ENCODE results near the gene REP15. TPM values are rescaled to one million over a fixed set of nuclear protein-coding genes. Genes with fewer than 3 reads are reported as not detected.

Gene REP15
- total RNA-seq, 1 experiment from 2014 or later, result 0.26 TPM

DNA sequence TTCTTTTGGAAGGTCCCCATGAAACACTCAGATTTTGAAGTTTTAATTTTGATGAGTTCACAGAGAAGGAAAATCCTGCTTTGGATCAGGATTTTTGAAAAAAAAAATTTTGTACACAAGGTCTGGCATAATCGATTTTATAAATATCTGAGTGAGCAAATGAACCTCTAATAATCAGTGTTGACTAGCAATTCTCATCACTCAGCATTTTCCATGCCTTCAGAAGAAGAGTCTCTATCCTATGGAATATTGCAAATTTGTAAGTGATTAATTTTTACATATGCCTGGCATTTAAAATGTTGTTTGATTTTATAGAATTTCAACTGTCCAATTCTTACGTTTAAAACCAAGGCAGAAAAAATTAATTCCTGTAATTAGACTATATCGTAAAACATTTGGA is 30.5 kb upstream of the REP15 start:
- no peak overlapping the region for H3K4me3 Mint-ChIP-seq
- no peaks in the 10 kb centered on the region for H3K4me1 Mint-ChIP-seq
- ATAC-seq, result no peak
- no peaks in the 10 kb centered on the region for H3K27me3 Mint-ChIP-seq (ENCODE audit: low read depth)
- H3K9me3 Mint-ChIP-seq, result no peaks in the 10 kb centered on the region
- DNase-seq (ENCODE audit: low spot score), result no peak
- ChIA-PET POLR2A (no interaction called here), CTCF (no interaction called here)
- H3K27ac Mint-ChIP-seq, result no peak overlapping the region
- no peaks in the 10 kb centered on the region; the same call in 1 of the 2 replicates for H3K36me3 Mint-ChIP-seq
- TF ChIP-seq ZNF396 (CRISPR knock-in tag; IDR thresholded peaks at IDR 0.05; ENCODE audit: borderline replicate concordance), result no peak
- TF ChIP-seq CREB1 (CRISPR knock-in tag; IDR thresholded peaks at IDR 0.05), result no peak
- TF ChIP-seq MYBL2 (CRISPR knock-in tag; IDR thresholded peaks at IDR 0.05), result no peak
- TF ChIP-seq, protein P1, sequence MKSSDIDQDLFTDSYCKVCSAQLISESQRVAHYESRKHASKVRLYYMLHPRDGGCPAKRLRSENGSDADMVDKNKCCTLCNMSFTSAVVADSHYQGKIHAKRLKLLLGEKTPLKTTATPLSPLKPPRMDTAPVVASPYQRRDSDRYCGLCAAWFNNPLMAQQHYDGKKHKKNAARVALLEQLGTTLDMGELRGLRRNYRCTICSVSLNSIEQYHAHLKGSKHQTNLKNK (CRISPR knock-in tag; IDR thresholded peaks at IDR 0.05), result no peak
- TF ChIP-seq ZNF671 (CRISPR knock-in tag; IDR thresholded peaks at IDR 0.05), result no peak
- TF ChIP-seq, protein P2, sequence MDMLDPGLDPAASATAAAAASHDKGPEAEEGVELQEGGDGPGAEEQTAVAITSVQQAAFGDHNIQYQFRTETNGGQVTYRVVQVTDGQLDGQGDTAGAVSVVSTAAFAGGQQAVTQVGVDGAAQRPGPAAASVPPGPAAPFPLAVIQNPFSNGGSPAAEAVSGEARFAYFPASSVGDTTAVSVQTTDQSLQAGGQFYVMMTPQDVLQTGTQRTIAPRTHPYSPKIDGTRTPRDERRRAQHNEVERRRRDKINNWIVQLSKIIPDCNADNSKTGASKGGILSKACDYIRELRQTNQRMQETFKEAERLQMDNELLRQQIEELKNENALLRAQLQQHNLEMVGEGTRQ (CRISPR knock-in tag; IDR thresholded peaks at IDR 0.05), result no peak
- TF ChIP-seq ZNF423 (CRISPR knock-in tag; IDR thresholded peaks at IDR 0.05), result no peak
- TF ChIP-seq, protein P3, sequence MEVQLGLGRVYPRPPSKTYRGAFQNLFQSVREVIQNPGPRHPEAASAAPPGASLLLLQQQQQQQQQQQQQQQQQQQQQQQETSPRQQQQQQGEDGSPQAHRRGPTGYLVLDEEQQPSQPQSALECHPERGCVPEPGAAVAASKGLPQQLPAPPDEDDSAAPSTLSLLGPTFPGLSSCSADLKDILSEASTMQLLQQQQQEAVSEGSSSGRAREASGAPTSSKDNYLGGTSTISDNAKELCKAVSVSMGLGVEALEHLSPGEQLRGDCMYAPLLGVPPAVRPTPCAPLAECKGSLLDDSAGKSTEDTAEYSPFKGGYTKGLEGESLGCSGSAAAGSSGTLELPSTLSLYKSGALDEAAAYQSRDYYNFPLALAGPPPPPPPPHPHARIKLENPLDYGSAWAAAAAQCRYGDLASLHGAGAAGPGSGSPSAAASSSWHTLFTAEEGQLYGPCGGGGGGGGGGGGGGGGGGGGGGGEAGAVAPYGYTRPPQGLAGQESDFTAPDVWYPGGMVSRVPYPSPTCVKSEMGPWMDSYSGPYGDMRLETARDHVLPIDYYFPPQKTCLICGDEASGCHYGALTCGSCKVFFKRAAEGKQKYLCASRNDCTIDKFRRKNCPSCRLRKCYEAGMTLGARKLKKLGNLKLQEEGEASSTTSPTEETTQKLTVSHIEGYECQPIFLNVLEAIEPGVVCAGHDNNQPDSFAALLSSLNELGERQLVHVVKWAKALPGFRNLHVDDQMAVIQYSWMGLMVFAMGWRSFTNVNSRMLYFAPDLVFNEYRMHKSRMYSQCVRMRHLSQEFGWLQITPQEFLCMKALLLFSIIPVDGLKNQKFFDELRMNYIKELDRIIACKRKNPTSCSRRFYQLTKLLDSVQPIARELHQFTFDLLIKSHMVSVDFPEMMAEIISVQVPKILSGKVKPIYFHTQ (CRISPR knock-in tag; IDR thresholded peaks at IDR 0.05), result no peak
- TF ChIP-seq, protein P4, sequence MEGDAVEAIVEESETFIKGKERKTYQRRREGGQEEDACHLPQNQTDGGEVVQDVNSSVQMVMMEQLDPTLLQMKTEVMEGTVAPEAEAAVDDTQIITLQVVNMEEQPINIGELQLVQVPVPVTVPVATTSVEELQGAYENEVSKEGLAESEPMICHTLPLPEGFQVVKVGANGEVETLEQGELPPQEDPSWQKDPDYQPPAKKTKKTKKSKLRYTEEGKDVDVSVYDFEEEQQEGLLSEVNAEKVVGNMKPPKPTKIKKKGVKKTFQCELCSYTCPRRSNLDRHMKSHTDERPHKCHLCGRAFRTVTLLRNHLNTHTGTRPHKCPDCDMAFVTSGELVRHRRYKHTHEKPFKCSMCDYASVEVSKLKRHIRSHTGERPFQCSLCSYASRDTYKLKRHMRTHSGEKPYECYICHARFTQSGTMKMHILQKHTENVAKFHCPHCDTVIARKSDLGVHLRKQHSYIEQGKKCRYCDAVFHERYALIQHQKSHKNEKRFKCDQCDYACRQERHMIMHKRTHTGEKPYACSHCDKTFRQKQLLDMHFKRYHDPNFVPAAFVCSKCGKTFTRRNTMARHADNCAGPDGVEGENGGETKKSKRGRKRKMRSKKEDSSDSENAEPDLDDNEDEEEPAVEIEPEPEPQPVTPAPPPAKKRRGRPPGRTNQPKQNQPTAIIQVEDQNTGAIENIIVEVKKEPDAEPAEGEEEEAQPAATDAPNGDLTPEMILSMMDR (IDR thresholded peaks at IDR 0.05), result no peak
- TF ChIP-seq, protein P5, sequence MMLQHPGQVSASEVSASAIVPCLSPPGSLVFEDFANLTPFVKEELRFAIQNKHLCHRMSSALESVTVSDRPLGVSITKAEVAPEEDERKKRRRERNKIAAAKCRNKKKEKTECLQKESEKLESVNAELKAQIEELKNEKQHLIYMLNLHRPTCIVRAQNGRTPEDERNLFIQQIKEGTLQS (CRISPR knock-in tag; conservative IDR thresholded peaks at IDR 0.05), result no peak
- TF ChIP-seq, protein P6, sequence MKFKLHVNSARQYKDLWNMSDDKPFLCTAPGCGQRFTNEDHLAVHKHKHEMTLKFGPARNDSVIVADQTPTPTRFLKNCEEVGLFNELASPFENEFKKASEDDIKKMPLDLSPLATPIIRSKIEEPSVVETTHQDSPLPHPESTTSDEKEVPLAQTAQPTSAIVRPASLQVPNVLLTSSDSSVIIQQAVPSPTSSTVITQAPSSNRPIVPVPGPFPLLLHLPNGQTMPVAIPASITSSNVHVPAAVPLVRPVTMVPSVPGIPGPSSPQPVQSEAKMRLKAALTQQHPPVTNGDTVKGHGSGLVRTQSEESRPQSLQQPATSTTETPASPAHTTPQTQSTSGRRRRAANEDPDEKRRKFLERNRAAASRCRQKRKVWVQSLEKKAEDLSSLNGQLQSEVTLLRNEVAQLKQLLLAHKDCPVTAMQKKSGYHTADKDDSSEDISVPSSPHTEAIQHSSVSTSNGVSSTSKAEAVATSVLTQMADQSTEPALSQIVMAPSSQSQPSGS (CRISPR knock-in tag; IDR thresholded peaks at IDR 0.05; ENCODE audit: borderline replicate concordance, low read depth), result no peak
- TF ChIP-seq NR1H2 (CRISPR knock-in tag; IDR thresholded peaks at IDR 0.05), result no peak
- TF ChIP-seq, protein P7, sequence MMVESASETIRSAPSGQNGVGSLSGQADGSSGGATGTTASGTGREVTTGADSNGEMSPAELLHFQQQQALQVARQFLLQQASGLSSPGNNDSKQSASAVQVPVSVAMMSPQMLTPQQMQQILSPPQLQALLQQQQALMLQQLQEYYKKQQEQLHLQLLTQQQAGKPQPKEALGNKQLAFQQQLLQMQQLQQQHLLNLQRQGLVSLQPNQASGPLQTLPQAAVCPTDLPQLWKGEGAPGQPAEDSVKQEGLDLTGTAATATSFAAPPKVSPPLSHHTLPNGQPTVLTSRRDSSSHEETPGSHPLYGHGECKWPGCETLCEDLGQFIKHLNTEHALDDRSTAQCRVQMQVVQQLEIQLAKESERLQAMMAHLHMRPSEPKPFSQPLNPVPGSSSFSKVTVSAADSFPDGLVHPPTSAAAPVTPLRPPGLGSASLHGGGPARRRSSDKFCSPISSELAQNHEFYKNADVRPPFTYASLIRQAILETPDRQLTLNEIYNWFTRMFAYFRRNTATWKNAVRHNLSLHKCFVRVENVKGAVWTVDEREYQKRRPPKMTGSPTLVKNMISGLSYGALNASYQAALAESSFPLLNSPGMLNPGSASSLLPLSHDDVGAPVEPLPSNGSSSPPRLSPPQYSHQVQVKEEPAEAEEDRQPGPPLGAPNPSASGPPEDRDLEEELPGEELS (CRISPR knock-in tag; IDR thresholded peaks at IDR 0.05), result no peak
- TF ChIP-seq OVOL2 (CRISPR knock-in tag; IDR thresholded peaks at IDR 0.05; ENCODE audit: borderline replicate concordance), result no peak
- TF ChIP-seq ELF4 (CRISPR knock-in tag; IDR thresholded peaks at IDR 0.05; ENCODE audit: low read depth), result no peak

DNA sequence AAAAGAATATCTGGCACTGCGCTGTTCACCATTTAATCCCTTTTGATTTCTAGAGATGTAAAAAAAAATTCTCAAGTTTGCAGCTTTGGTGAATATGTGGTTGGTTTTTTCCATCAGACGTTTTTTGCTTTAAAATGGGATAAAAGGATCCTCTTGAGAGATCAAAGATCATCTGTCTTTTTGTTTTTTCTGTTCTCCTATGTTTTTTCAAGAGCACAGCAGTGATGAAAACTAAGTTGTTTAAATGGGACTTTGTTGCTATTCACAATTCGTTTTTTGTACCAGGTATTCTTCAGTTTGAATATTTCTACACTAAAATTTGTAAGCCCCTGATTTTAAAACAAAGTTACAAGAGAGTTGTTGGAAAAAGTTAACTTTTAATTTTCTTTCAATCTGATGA is 29.7 kb upstream of the REP15 start:
- ChIA-PET POLR2A (no interaction called here), CTCF (no interaction called here)
- Mint-ChIP-seq H3K36me3 (no peaks in the 10 kb centered on the region; the same call in 1 of the 2 replicates), H3K9me3 (no peaks in the 10 kb centered on the region), H3K27ac (no peak overlapping the region), H3K27me3 (ENCODE audit: low read depth) (no peaks in the 10 kb centered on the region), H3K4me1 (no peaks in the 10 kb centered on the region), H3K4me3 (no peak overlapping the region)
- no peak for DNase-seq (ENCODE audit: low spot score)
- TF ChIP-seq PRRX2 (CRISPR knock-in tag; IDR thresholded peaks at IDR 0.05) (no peak), IRF2 (CRISPR knock-in tag; IDR thresholded peaks at IDR 0.05; ENCODE audit: borderline replicate concordance, low read depth) (no peak), GTF2I (CRISPR knock-in tag; conservative IDR thresholded peaks at IDR 0.05) (no peak)
- TF ChIP-seq, protein P8, sequence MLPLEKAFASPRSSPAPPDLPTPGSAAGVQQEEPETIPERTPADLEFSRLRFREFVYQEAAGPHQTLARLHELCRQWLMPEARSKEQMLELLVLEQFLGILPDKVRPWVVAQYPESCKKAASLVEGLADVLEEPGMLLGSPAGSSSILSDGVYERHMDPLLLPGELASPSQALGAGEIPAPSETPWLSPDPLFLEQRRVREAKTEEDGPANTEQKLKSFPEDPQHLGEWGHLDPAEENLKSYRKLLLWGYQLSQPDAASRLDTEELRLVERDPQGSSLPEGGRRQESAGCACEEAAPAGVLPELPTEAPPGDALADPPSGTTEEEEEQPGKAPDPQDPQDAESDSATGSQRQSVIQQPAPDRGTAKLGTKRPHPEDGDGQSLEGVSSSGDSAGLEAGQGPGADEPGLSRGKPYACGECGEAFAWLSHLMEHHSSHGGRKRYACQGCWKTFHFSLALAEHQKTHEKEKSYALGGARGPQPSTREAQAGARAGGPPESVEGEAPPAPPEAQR (CRISPR knock-in tag; IDR thresholded peaks at IDR 0.05), result no peak
- TF ChIP-seq, protein P9, sequence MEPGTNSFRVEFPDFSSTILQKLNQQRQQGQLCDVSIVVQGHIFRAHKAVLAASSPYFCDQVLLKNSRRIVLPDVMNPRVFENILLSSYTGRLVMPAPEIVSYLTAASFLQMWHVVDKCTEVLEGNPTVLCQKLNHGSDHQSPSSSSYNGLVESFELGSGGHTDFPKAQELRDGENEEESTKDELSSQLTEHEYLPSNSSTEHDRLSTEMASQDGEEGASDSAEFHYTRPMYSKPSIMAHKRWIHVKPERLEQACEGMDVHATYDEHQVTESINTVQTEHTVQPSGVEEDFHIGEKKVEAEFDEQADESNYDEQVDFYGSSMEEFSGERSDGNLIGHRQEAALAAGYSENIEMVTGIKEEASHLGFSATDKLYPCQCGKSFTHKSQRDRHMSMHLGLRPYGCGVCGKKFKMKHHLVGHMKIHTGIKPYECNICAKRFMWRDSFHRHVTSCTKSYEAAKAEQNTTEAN (CRISPR knock-in tag; IDR thresholded peaks at IDR 0.05), result no peak
- no peak for ATAC-seq

All from WTC11 (cell line).